RPMI7951 (cell line): ENCODE measurements around the gene GDF11. TPM values are rescaled to one million over a fixed set of nuclear protein-coding genes. Genes with fewer than 3 reads are reported as not detected.

Experiments used
- DNase-seq: peaks from one replicate; pipeline ENCODE4 v3.0.0-alpha.2; 2012; ENCODE audit warnings: low read depth
- total RNA-seq: library from RNA; depleted of rRNA; stranded (reverse); fragments of >200 nt; shearing (Covaris generic); gene quantifications from 2 replicates; pipeline ENCODE4 v1.2.3, GENCODE V29; 2014

GDF11 gene
- total RNA-seq, 1 experiment from 2014 or later = 1.6 TPM

DNA sequence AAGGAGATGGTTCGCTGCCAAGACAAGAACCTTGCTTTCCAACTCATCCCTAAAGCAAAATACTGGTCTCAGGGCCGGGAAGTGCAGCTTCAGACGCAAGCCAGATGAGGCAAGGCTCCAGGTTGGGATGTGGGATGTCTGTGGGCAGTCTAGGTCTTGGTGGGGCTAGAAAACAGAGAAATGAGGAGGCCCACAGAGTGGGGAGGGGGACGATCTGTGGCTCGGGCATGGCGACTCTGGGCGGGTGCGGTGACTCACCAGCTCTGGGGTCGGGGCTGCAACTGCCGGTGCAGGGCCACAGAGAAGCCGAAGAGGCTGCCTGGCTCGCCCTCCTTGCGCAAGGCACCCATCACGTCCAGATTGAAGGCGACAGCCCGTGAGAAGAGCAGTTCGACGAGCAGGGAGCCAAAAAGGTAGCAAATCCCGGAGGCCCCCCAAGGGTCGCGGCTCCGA lies 35.7 kb upstream of the GDF11 start:
- peak; percentile 17 for DNase-seq

DNA sequence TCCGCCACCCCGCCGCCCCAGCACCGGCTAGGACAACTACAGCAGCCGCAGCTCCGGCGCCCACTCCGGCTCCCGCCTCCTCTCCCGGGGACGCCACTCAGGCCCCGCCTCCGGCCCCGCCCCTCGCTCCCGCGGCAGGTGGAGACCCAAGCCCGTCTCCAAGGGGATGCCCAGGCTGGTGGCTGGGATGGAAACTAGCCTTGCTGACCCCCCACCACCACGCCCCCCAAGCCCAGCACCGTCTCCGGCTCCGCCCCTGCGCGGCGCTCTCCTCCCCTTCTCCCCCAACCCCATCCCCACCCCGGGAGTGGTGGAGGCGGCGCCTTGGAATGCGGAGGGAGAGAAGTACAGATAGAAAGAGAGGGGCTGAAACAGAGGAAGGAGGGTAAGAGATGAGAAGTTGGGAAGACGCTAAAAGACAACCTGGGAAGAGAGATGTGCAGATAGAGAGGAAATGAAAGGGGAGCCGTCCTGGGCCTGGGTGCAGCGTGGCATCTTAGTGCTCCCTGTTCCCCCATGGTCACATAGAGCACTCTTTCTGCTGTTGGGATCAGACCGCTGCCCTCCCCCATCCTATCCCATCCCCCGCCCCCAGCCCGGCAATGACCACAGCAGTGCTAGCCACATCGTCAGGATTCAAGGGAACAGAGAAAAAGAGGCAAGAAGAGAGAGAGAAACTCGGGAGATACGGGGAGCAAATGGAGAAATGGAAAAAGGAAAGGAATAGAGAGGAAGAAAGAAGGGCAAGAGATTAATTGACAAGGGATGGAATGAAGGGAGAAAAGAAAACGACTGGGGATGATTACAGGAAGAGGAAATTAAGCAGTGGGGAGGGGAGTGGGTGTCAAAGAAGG lies 34.9 kb upstream of the GDF11 start, which contains the start of gene ITGA7:
Gene ITGA7 (minus strand): TSS at position 64 of the 854 bp plus-strand sequence. CDS start 222 bp downstream, outside the sequence.
- DNase-seq = peak; percentile 46

DNA sequence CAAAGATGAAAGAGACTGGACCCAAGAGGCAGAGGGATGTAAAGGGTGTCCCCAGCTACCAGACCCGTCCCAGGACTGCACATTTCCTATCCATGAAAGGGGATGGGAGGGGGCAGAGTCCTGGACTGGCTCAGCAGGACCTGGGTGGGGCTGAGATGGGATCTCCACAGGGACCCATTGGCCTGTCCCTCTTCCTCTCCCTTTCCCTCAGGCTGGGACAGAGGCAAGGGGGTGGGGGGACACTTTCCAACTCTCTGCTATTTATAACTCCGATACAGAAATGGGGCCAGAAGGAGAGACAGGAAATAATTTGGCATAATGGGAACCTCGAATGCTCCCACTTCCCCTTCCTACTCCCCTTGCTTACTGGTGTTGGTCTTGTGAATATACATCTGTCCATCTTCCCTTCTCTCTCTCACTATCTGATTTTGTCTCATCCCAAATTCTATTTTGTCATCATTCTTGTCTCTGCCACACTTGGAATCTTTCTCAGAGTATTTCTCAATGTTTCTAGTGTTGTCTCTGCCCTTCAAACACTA lies 34.2 kb upstream of the GDF11 start:
- DNase-seq = no peak

DNA sequence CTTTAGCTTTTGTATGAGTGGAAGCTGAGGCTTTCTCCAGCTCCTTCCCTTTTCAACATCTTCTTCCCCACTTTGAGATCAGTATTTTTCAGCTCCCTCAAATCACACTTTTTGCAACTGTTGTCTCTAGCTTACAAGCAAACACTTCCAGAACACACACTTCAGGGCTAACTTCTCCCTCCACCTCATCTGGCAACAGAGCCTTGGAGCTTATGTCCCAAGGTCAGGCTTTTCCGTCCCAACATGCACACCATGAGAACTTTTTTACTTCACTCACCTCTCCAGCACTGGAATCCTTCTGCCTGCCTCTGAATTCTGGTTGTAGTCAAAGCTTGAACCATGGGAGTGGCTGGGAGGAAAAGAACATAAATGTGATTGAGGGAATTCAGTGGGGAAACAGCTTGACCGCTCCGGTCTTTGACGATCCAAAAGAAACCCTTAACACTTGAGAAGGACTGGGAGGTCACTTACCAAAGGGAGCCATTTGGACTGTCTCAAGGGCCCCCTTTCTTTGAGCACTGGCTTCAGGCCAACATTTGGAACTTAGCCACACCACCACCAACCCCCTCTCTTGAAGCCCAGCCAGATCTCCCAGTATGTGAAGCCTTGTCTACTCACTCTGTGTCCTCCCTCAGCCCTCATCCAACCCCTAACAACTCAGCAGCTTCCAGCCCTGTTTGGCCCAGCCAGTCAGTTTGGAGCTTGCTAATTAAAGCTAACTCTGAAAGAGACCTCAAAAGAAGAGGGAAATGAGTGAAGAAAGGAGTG lies 31.0 kb upstream of the GDF11 start:
- no peak for DNase-seq

DNA sequence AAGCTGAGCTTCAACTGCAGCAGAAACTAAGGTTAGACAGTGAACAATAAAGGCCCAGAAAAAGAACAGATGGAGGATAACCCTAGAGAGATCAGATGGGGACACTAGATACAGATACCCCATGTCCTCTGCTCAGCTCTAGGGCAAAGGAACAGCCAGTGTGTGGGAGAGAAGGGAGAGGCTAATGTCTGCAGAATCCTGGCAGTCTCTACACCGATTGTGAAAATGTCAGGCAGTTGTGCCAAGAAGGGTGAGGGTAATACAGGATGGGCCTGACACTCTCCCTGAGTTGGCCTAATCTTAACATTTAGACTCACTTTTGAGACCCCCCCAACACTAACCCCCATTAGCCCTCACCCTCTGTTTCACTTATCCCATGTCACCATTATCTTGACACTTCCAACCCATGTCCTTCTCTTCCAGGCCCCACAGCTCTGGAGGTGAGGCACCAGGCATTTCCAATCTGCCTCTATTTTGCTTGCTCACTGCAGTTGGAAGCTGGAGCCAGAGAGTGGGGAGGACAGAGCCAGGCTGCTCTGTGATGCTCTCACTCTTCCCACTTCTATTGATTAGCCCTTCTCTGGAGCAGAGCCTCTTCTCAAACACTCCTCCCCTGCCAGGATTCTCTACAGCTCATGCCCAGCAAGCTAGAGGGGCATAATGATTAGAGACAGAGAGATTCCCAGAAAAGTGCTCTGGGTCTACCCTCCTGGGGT lies 30.1 kb upstream of the GDF11 start:
- no peak for DNase-seq

DNA sequence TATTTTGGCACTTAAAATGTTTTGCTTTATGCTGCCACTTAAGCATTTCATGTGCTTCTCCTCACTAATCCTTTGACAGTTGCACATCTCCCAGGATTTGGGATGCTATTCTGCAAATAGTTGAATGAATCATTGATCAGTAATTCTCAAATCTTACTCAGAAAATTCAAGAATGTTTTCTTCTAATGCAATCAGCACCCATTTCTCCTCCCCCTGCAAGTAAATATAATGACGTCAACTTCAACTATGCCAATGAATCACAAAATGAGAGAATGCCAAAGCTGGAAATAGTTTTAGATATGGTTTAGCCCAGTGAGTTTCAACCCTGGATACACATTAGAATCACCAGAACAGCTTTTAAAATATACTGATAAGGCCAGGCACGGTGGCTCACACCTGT lies 29.2 kb upstream of the GDF11 start:
- no peak for DNase-seq

DNA sequence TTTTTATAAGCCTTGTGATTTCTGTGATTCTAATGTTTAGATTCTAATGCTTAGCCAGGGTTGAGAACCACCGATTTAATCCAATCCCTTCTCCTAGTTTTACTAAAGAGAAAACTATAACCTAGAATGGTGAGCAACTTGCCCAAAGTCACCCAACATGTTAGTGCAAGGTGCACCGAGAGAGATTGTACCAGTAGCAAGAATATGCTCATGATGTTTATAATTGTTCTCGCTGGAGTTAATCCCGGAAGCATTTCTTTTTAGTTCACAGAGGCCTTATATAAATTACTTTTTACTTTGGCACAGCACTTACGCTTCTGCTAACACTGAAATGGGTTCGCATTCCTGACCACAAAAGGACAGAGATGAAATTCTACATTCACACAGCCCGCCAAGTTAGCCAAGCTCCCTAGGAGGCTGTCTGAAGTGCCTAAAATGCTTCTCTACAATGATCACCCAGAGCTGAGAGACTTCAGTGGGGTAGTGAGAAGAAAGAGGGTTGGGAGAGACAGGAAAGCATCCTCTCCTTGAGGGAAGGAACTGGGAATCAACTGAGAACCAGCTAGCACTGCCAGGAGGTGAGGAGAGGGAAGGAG lies 27.7 kb upstream of the GDF11 start:
- no peak for DNase-seq

DNA sequence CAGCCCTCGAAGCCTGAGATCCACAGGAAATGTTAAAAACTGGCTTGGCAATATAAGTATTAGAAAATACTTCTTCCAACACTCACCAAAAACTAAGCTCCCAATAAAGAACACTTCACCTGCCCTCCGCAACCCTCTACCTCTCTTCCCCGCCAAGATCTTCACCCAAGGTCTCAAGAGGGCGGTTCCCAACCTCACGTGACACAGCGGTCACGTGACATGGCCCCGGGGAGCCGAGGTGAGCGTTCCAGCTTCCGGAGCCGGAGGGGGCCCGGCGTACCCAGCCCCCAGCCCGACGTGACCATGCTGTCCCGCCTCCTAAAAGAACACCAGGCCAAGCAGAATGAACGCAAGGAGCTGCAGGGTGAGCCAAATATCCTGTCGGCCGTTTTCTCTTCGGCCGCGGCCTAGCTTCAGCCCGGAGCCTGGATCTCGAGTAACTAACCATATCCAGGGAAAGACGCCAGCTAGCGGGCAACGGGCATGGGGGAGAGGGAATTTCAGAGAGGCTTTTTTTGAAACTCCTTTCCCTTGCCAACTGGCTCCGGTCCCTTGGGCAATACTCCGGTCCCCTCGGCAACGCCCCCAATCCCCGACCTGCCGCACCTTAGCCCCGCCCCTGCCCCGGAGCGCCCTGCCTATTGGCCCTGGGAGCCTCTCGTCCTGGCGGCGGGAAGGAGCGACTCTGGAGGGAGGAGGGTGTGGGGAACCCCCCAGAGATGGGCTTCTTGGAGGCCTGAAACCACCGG lies 26.9 kb upstream of the GDF11 start, which contains the start of gene BLOC1S1:
Gene BLOC1S1 (plus strand): TSS at position 214 of the 749 bp plus-strand sequence. CDS start 6 bp downstream, at position 220.
- DNase-seq = peak; percentile 91

DNA sequence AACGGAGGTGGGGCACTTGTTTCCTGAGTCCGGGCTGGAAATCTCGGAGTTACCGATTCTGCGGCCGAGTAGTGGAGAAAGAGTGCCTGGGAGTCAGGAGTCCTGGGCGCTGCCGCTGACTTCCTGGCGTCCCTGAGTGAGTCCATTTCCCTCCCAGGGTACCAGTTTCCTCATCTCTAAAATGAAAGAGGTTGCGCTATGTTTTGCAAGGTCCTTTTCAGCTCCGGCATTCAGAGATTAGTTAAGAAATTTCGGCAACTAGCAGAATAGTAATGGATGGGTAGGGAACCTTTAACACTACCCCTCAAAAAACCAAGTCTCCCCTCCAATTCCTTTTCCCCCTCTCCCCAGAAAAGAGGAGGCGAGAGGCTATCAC lies 26.4 kb upstream of the GDF11 start:
- no peak for DNase-seq

DNA sequence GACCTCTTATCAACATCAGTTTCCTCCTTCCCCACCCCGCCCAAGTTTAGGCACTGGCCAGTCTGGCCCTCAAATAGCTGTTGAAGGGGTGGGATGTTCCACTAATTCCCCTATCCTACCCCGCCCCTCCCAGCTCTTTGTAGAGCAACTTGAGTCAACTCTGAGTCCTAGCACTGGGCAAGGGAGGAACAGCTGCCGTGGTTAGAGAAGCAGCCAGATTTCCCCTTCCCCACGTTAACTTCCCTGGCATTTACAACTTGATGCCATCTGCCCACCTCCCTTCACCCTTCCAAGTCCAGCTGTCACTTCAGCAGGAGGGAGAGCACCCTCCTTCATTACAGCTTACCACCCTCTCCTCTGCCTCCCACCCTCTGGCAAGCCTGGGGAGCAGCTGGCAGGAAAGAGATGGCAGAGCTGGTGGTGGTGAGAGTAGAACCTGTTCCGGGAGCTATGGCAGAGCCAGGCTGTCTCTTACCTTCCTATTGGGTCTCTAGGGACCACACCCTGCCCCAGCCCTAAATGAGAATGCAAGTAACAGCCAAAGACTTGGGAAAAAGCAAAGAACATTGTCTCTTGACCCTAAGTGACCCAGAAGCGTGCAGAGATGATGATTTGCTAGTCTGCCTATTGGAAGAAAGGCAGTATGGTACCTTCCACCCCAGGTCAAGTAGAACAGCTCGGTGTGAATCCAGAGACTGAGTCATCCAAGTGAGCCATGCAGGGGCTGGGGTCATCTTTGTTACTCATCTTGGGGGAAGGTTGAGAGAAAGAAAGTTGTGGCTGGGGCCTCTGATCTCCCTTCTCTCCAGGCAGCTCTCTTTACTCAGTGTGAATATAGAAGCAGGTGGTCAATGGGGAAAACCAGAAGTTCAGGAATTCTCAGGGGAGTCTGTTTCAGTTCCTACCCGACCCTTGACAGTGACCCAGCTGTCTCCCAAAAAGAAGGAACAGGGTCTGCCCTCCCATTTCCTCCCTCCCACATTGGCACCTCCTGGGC lies 25.6 kb upstream of the GDF11 start:
- DNase-seq = peak; percentile 69

DNA sequence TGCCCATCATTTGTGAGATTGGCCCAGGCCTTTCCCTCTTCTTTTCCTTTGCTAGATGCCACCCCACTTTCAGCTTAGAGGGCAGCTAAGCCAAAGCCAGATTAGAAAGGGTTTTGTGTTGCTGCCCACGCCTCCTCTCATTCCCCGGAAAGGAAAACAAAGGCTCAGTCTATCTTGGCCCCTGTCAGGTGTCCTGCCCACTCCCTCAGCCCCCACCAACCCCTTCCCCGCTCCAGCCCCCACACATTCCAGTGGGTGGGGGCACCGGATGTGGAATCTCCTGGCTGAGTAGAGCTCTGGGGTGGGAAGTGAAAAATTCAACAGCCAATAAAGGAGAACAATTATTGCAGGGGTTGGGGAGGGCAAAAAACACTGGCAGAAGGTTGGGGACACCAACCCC lies 24.9 kb upstream of the GDF11 start:
- no peak for DNase-seq

DNA sequence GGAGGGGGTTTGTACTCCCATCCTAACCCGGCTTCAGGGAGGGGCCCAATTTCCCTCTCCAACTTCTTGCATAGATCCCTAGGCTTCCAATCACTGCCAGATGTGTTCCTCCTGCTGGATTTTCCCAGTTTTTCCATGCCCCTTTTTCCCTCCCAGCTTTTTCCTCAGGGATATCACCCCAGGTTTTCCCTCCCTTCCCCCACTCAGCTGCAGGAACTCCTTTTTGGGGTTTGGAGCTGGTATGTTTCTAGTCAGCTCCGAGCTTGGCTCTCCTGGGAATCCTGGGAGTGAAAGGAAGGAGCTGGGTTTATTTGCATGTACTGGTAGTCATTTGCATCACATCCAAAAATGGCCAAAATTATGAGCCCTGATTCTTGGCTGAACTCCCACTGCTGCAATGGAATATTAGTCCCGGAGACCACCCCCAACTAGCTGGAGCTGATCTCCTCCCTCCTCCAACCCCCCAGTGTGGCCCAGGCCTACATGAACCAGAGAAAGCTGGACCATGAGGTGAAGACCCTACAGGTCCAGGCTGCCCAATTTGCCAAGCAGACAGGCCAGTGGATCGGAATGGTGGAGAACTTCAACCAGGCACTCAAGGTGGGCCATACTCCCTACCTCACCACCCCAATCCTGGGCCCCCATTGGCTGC lies 24.2 kb upstream of the GDF11 start:
- DNase-seq = no peak

DNA sequence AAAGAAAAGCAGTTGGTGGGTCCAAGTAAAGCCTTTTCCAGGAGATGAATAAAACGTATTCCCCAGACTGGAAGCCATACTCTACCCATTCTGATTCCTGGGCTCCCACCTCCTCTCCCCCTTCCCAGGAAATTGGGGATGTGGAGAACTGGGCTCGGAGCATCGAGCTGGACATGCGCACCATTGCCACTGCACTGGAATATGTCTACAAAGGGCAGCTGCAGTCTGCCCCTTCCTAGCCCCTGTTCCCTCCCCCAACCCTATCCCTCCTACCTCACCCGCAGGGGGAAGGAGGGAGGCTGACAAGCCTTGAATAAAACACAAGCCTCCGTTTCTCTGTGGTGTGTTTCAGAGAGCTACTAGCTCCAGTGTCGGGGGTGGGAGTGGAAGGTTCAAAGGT lies 23.6 kb upstream of the GDF11 start:
- DNase-seq = no peak

DNA sequence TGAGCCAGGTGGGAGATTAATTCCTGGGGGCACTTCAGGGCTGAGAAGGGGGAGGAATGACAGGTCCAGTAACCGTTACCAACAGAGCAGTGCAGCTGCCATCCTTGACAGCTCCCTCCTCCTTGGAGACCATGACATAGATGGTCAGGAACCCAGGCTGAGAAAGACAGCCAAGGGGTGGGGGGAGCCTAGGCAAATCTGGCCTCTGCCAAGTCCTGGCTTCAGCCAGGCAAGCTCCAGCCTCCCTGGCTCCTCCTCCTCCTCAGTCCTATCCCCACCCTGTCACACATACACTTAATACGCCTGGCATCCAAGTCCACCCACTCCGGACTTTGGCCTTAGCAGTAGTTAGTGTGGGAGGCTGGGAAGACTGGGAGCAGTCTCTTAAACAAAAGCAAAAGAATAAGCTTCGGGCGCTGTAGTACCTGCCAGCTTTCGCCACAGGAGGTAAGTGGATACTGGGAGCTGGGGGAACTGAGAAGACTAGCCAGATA lies 22.8 kb upstream of the GDF11 start, which contains the start of gene RDH5:
Gene RDH5 (plus strand): TSS at position 323 of the 494 bp plus-strand sequence. CDS start 792 bp downstream, outside the sequence.
- peak; percentile 77 for DNase-seq

DNA sequence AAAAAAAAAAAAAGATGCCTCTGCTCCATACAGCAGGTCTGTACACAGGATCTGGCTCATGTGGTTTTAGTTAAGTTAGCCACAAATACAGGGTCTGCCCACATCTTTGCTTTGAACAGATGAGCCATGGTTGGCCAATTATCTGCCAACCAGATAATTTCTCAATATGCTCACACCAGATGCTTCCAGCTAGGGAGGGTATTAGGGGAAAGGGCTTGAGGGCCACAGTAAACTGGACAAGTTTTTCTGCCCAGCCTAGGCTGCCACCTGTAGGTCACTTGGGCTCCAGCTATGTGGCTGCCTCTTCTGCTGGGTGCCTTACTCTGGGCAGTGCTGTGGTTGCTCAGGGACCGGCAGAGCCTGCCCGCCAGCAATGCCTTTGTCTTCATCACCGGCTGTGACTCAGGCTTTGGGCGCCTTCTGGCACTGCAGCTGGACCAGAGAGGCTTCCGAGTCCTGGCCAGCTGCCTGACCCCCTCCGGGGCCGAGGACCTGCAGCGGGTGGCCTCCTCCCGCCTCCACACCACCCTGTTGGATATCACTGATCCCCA lies 22.0 kb upstream of the GDF11 start:
- peak; percentile 99 for DNase-seq

DNA sequence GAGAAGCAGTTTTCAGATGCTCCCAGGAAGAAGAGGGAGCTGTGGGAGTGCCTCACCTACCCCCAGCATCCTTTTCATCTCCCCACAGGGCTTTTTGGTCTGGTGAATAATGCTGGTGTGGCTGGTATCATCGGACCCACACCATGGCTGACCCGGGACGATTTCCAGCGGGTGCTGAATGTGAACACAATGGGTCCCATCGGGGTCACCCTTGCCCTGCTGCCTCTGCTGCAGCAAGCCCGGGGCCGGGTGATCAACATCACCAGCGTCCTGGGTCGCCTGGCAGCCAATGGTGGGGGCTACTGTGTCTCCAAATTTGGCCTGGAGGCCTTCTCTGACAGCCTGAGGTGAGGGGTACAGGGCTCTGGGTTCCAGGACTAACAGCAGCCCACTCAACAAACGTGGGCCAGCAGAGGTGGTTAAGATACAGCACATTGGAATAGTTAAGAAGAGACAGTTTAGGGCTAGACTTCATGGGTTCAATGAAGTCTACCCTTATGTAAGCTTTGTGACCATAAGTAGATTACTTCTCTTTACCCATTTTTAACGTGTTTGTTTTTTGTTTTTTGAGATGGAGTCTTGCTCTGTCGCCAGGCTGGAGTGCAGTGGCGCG lies 21.2 kb upstream of the GDF11 start:
- peak; percentile 81 for DNase-seq

DNA sequence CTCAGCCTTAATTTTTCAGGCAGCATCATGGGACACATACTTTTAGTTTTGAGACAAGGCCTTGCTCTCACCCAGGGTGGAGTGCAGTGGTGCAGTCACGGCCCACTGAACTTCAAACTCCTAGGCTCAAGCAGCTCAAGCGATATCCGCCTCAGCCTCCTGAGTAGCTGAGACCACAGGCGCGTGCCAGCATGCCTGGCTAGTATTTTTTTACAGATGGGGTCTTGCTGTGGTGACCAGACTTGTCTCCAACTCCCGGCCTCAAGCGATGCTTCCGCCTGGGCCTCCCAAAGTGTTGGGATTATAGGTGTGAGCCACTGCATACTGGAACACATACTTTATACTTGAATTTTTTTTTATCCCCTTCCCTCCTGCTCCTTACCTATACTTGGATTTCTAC lies 20.0 kb upstream of the GDF11 start:
- no peak for DNase-seq
